Stimulated activated CD4-positive, alpha-beta T cell treated with anti-CD3 and anti-CD28 coated beads, TNF-alpha, amount 100 ng/mL, for 48 hours (primary cell): ENCODE measurements around the gene TCHH.
A peak's percentile ranks its signal among the peaks of the same experiment; 100 is the strongest.
"Not testable (repeated sequence)": the region's sequence is repeated elsewhere in the genome, so short reads cannot be mapped to it uniquely, and the experiment has no call there.

Experiments used
- DNase-seq, 3 donors: peaks; one replicate each; pipeline ENCODE4 v3.0.0-alpha.2; 2020; ENCODE audit warnings: low read depth in 3 of 3

Gene TCHH, protein sequence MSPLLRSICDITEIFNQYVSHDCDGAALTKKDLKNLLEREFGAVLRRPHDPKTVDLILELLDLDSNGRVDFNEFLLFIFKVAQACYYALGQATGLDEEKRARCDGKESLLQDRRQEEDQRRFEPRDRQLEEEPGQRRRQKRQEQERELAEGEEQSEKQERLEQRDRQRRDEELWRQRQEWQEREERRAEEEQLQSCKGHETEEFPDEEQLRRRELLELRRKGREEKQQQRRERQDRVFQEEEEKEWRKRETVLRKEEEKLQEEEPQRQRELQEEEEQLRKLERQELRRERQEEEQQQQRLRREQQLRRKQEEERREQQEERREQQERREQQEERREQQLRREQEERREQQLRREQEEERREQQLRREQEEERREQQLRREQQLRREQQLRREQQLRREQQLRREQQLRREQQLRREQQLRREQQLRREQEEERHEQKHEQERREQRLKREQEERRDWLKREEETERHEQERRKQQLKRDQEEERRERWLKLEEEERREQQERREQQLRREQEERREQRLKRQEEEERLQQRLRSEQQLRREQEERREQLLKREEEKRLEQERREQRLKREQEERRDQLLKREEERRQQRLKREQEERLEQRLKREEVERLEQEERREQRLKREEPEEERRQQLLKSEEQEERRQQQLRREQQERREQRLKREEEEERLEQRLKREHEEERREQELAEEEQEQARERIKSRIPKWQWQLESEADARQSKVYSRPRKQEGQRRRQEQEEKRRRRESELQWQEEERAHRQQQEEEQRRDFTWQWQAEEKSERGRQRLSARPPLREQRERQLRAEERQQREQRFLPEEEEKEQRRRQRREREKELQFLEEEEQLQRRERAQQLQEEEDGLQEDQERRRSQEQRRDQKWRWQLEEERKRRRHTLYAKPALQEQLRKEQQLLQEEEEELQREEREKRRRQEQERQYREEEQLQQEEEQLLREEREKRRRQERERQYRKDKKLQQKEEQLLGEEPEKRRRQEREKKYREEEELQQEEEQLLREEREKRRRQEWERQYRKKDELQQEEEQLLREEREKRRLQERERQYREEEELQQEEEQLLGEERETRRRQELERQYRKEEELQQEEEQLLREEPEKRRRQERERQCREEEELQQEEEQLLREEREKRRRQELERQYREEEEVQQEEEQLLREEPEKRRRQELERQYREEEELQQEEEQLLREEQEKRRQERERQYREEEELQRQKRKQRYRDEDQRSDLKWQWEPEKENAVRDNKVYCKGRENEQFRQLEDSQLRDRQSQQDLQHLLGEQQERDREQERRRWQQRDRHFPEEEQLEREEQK (N-terminal part only)

DNA sequence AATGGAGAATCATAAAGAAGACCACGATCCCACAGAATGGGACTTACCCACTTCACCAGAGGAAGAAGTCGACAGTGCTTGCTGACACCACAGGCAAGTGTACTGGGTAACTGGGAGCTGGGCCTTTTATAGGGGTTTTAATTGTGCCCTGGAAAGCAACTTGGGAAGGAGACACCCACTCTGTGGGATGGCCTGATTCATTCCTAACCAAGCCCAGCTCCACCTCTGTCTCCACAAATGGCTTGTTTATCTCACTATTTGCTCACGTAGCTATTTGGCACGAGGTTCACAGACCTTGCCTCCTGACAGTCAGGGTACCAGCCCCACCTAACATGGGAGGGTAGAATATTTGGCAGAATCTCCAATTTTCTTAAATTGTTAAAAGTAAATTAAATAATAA is at the start of gene TCHH:
Gene TCHH (minus strand): TSS at position 101 of the 400 bp plus-strand sequence. CDS start 1,364 bp downstream, outside the sequence.
- DNase-seq, result no peak

GRCh38 chr1:152164517-152165136 is 49.4 kb upstream of the TCHH start:
- DNase-seq, result no peak

GRCh38 chr1:152162792-152163463 is 47.7 kb upstream of the TCHH start:
- DNase-seq, result no peak

- no peak for DNase-seq
Observed at GRCh38 chr1:152160576-152160975, 45.3 kb upstream of the TCHH start.

DNA sequence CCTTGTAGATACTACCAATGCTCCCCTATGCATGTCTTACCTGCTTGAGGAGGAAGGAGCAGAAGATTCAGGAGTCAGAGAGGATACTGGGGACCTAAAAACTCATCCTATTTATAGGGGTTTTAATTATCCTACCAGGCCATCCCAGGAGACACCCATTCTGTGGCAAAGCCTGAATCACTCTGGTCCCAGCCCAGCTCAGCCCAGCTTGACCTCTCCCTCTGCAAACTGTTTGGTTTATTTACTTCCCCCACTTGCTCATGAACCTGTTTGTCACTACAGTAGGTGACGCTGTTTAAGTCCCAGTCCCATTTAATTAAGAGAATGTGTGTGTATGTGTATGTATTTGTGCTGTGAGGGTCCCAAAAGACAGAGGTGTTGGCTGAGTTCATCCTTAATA is 43.9 kb upstream of the TCHH start, which contains the start of gene RPTN:
Gene RPTN (minus strand): TSS at position 85 of the 400 bp plus-strand sequence. CDS start 1,339 bp downstream, outside the sequence.
- no peak for DNase-seq

- DNase-seq, result no peak
Observed at GRCh38 chr1:152153996-152154395, 38.8 kb upstream of the TCHH start.

DNA sequence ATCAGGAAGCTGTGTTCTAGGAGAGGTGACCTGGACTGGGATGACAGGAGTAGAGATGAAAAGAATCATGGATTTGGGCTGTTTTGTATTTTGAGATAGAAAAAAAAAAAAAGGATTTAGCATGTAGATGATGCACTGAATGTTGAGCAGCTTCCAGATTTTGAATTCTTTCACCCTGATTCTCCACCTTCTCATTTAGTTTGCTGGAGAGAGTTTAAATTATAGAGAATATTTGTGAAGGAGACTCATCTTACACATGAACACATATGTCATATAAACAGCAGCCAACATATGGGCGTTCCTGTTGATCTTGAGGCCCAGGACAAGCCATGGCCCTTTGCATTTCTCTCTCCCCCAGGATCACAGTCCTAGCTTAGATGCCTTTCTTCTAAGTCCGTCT is 36.4 kb upstream of the TCHH start:
- no peak for DNase-seq

- no peak for DNase-seq
Observed at GRCh38 chr1:152148981-152149380, 33.7 kb upstream of the TCHH start.

DNA sequence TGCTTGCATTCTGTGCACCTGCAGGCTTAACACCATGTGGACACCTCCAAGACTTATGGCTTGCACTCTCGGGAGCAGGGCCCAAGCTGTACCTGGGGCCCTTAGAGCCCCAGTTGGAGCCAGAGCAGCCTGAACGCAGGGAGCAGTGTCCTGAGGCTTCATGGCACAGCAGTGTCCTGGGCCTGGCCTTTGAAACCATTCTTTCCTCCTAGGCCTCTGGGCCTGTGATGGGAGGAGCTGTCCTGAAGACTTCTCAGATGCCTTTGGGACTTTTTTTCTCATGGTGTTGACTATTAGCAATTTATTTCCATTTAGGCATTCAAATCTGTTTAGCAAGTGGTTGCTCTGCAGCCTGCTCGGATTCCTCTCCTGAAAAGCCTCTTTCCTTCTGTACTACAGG is 32.8 kb upstream of the TCHH start:
- no peak for DNase-seq

- DNase-seq, result no peak
Observed at GRCh38 chr1:152145769-152146168, 30.5 kb upstream of the TCHH start.

GRCh38 chr1:152144674-152145183 is 29.5 kb upstream of the TCHH start:
- DNase-seq, result not testable (repeated sequence)

DNA sequence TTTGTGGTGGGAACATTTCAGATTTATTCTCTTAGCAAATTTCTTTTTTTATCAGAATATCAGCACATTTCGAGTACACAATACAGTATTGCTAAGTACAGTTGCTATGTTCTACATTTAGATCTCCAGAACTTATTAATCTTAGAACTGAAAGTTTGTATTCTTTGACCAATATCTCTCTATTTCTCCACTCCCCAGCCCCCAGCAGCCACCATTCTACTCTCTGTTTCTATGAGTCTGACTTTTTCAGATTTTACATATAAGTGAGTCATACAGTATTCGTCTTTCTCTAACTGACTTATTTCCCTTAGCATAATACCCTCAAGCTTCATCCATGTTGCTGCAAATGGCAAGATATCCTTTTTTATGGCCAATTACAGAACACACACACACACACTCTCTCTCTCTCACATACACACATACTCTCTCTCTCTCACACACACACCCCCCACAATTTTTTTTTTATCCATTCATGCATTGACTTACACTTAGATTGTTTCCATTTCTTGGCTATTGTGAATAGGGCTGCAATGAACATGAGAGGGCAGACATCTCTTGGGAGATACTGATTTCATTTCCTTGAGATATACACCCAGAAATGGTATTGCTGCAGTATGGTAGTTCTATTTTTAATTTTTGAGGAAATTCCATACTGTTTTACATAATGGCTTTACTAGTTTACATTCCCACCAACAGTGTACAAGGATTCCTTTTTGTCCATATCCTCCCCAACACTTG is 28.1 kb upstream of the TCHH start:
- DNase-seq, result peak in 2 of 3 donors; percentile 12 to 27

DNA sequence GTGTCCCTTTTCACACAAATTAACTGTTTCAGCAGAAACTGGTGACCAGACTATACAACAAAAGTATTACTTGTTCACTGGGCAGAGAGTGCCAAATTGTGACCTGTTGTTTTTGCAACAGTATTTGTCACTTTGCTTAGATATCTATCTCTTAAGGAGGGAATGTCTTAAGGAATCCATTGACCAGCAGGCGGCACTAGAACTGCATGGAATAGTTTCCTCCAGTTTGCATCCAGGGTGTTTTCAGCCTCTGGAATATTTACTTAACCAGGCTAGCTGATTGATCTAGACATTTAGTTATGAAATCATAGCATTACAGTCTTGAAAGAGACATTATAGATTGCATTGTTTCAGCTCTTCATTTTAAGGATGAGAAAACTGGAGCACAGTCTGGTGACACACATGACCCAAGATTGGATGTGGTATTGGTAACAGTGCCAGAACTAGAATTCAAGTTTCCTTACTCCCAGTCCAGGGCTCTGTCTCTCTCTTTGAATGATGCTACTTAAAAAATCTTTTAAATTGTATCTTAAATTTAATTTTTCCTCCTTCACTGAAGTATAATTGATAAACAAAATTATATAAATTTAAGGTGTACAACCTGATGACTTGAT is 26.8 kb upstream of the TCHH start:
- peak in 1 of 3 donors; percentile 7 for DNase-seq

- DNase-seq, result no peak
Observed at GRCh38 chr1:152137215-152137614, 22.0 kb upstream of the TCHH start.

GRCh38 chr1:152130186-152130585 is 14.9 kb upstream of the TCHH start:
- DNase-seq, result no peak

GRCh38 chr1:152127673-152128072 is 12.4 kb upstream of the TCHH start:
- DNase-seq, result no peak

DNA sequence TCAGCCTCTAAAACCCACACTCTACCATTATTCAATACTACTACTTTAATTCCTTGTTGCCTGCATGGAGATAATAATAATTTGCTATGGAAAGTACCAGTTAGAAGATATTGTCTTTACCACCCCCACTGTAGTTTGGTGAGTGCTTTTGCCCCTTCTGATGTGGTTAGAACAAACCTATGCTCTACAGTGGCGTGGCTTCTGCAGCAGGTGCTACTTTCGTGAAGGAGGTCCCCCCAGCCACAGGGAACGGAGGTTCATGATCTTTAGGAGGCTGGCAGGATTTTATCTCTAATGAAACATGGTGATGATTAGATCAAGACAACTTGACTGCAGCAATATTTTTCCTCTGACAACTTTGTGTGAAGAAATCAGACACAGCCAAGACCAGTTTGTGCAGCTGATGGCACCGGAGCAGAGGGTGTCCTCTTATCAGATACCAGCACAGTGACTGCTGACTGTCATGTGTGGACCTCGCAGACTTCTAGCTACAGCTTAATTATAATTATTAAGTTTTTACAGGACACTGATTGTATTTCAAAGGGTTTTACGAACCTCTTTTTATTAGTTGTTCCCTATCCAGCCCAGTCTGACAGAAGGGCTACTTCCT is 10.7 kb upstream of the TCHH start:
- no peak for DNase-seq

GRCh38 chr1:152118915-152119314 is 3.7 kb upstream of the TCHH start:
- DNase-seq, result no peak

DNA sequence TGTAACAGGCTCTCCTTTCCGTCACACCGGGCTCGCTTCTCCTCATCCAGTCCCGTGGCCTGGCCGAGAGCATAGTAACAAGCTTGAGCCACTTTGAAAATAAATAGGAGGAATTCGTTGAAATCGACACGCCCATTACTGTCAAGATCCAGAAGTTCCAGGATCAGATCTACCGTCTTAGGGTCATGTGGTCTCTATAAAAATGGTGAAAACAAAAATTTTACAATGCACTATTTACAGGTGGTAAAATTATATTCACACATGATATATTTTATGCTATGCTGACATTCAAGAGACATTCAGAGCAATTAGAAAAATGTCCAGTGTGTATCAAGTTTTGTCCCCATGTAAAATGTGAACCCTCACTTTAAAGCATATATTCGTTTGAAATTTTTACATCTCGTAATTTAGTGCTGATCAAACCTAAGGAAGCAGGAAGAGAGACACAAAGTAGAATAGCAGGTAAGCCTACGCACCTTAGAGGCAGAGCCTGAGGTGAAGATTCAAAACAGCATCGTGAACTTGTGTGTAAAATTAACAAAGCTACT is 2.3 kb downstream of the TCHH start:
- DNase-seq, result no peak
